Skeletal muscle tissue (tissue), 4 donors: ENCODE data around the gene ATP6V0D1. TPM values are rescaled to one million over a fixed set of nuclear protein-coding genes. Genes with fewer than 3 reads are reported as not detected.

Experiments
- H3K27ac ChIP-seq: one replicate; pipeline ENCODE4 v1.7.0; 2013; ENCODE audit warnings: mild to moderate bottlenecking, low read depth, low read length, inconsistent platforms
- H3K27me3 ChIP-seq, 3 donors: one replicate each; pipeline ENCODE4 v1.7.0; 2013; ENCODE audit warnings: low read length in 3 of 3; ENCODE audit not compliant: control insufficient read depth in 3 of 3, insufficient read depth in 3 of 3
- H3K36me3 ChIP-seq, 3 donors: one replicate each; pipeline ENCODE4 v1.7.0; 2013; ENCODE audit warnings: low read length in 3 of 3; ENCODE audit not compliant: control insufficient read depth in 3 of 3, insufficient read depth in 3 of 3
- H3K4me1 ChIP-seq, 3 donors: one replicate each; pipeline ENCODE4 v1.7.0; 2013; ENCODE audit warnings: low read length in 3 of 3, mild to moderate bottlenecking in 3 of 3; ENCODE audit not compliant: control insufficient read depth in 3 of 3, insufficient read depth in 3 of 3
- H3K4me3 ChIP-seq, 3 donors: one replicate each; pipeline ENCODE4 v1.7.0; 2013; ENCODE audit warnings: low read length in 3 of 3
- H3K9ac ChIP-seq, 3 donors: one replicate each; pipeline ENCODE4 v1.7.0; 2013; ENCODE audit warnings: low read length in 3 of 3, mild to moderate bottlenecking in 3 of 3, moderate library complexity in 2 of 3, low read depth in 1 of 3
- H3K9me3 ChIP-seq, 3 donors: one replicate each; pipeline ENCODE4 v1.7.0; 2013; ENCODE audit warnings: low read length in 3 of 3; ENCODE audit not compliant: control insufficient read depth in 3 of 3
- total RNA-seq: library from RNA; depleted of rRNA; stranded (reverse); fragments of >200 nt; gene quantifications from one replicate; pipeline ENCODE4 v1.2.3, GENCODE V29; 2014
- donor health status: Osteomylitis.

The ATP6V0D1 gene
- total RNA-seq, 1 donor from 2014 or later, result 46.4 TPM

GRCh38 chr16:67457611-67458010 lies 23.3 kb downstream of the ATP6V0D1 start:
- H3K27ac ChIP-seq, result peak overlapping the region; percentile 81
- peaks cover 6 to 13% (median 9%) of the 10 kb centered on the region in 3 donors for H3K36me3 ChIP-seq
- peak overlapping the region; percentile 36 to 70 (median 54) for H3K9ac ChIP-seq
- peaks cover 73 to 84% (median 75%) of the 10 kb centered on the region in 3 donors for H3K4me1 ChIP-seq
- H3K27me3 ChIP-seq, result no peaks in the 10 kb centered on the region
- H3K4me3 ChIP-seq, result no peak overlapping the region
- no peaks in the 10 kb centered on the region for H3K9me3 ChIP-seq

DNA sequence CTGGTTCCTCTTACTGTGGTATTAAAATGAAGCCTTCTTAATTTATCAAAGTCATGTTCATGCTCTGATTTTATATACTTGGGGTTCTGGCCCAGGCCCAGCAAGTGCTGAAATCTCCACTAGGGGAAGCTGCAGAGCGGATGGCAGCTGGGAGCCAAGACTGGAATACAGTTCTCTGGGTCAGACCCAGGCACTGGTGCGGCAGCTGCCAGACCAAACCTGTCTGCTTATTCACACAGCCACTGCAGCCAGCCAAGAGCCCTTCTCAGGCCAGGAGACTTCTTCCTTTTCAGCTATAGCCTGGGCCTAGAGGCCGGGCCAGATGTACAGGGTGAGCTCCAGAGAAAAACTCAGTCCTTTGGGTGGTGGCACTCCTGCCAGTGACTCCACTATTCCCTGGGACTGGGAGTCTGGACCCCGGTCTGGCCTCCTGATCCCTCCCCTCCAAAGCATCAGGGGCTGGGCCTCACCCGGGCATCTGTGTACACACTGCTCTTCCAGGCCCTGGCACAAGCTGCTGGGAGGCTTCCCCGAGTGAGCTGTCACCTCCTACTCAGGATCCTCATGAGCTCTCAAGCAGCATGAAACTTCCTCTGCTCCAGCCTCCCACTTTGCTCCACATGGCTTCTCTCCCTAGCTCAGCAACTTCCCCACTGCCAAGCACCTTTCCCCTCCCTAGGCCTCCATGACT lies 24.4 kb downstream of the ATP6V0D1 start:
- Histone ChIP-seq H3K9me3 (no peaks in the 10 kb centered on the region), H3K4me1 (peaks cover 73 to 84% (median 75%) of the 10 kb centered on the region in 3 donors), H3K4me3 (peak overlapping the region in 2 of 3 donors; percentile 9 to 29), H3K27ac (peak overlapping the region; percentile 81), H3K27me3 (no peaks in the 10 kb centered on the region), H3K9ac (peak overlapping the region in 2 of 3 donors; percentile 57 to 70), H3K36me3 (peaks cover 7 to 18% (median 12%) of the 10 kb centered on the region in 3 donors)

DNA sequence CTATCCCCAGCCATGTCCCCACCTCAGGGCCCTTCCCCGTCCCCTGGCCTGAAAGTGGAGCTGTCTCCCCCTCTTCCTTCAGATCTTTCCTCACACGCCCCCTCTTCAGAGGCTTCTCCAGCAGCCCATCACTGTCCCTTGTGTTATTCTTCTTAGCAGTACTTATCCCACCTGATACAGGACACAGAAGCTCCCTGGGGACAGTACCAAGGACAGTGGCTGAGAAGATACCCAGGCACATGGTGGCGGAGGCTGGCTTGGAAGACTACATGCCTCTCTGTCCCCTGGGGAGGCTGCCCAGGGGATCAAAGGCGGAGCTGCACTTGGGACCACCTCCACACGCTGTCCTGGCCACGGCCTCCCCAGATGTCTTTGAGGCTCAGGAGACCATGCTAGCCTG lies 26.1 kb downstream of the ATP6V0D1 start:
- H3K4me3 ChIP-seq, result no peak overlapping the region

GRCh38 chr16:67454104-67454503 lies 26.9 kb downstream of the ATP6V0D1 start:
- Histone ChIP-seq H3K4me3 (no peak overlapping the region), H3K4me1 (peaks cover 73 to 84% (median 75%) of the 10 kb centered on the region in 3 donors), H3K9me3 (no peaks in the 10 kb centered on the region), H3K27ac (no peak overlapping the region), H3K27me3 (no peaks in the 10 kb centered on the region), H3K9ac (no peak overlapping the region), H3K36me3 (peaks cover 10 to 18% (median 12%) of the 10 kb centered on the region in 3 donors)

More for the DNA sequence above, 26.1 kb downstream of the ATP6V0D1 start:
- H3K36me3 ChIP-seq, result peaks cover 10 to 18% (median 12%) of the 10 kb centered on the region in 3 donors
- no peaks in the 10 kb centered on the region for H3K9me3 ChIP-seq
- no peak overlapping the region for H3K27ac ChIP-seq
- no peaks in the 10 kb centered on the region for H3K27me3 ChIP-seq
- H3K9ac ChIP-seq, result peak overlapping the region in 1 of 3 donors; percentile 25
- peaks cover 73 to 84% (median 75%) of the 10 kb centered on the region in 3 donors for H3K4me1 ChIP-seq

GRCh38 chr16:67451704-67452435 lies 29.1 kb downstream of the ATP6V0D1 start:
- peak overlapping the region in 2 of 3 donors; percentile 14 to 40 for H3K9ac ChIP-seq
- H3K4me3 ChIP-seq, result peak overlapping the region in 1 of 3 donors; percentile 4
- peaks cover 68 to 80% (median 68%) of the 10 kb centered on the region in 3 donors for H3K4me1 ChIP-seq
- H3K27me3 ChIP-seq, result no peaks in the 10 kb centered on the region
- no peaks in the 10 kb centered on the region for H3K9me3 ChIP-seq
- H3K27ac ChIP-seq, result peak overlapping the region; percentile 40
- peaks cover 12 to 18% (median 13%) of the 10 kb centered on the region in 3 donors for H3K36me3 ChIP-seq

DNA sequence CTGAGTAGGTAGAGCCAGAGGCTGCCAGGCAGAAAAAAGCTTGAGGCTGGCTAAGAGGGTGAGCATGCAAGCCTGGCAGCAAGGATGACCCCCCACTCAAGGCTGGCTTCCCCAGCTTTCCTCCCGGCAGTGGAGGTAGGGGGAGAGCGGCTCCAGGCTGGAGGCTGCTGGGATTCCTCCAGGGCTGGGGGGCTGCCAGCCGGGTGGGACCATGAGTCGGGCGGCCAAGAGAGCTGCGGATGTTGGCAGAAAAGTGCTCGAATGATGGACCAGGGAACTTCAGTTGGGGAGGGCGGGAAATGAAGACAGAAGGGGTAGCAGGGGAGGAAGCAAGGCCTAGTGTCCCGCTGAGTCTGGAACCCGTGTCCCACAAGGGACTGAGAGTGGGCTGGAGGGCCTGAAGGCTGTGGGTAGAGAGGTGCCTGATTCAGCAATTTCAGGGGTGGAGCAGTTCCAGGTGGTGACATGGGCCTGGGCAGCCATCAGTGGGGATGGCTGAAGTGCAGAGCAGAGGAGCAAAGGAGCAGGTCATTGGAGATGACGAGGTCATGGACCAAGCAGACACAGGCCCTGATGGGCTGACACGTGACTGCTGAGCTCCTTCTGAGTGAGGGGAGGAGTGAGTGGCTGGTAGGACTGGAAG lies 29.8 kb downstream of the ATP6V0D1 start:
- Histone ChIP-seq H3K9ac (peak overlapping the region in 2 of 3 donors; percentile 14 to 40), H3K4me3 (no peak overlapping the region), H3K27me3 (no peaks in the 10 kb centered on the region), H3K4me1 (peaks cover 68 to 80% (median 68%) of the 10 kb centered on the region in 3 donors), H3K36me3 (peaks cover 12 to 18% (median 13%) of the 10 kb centered on the region in 3 donors), H3K27ac (peak overlapping the region; percentile 40), H3K9me3 (no peaks in the 10 kb centered on the region)

GRCh38 chr16:67449739-67450138 lies 31.2 kb downstream of the ATP6V0D1 start:
- H3K4me3 ChIP-seq, result no peak overlapping the region
- H3K27ac ChIP-seq, result peak overlapping the region; percentile 12
- no peaks in the 10 kb centered on the region for H3K9me3 ChIP-seq
- peaks cover 12 to 19% (median 17%) of the 10 kb centered on the region in 3 donors for H3K36me3 ChIP-seq
- peaks cover 81 to 92% (median 83%) of the 10 kb centered on the region in 3 donors for H3K4me1 ChIP-seq
- H3K9ac ChIP-seq, result peak overlapping the region in 1 of 3 donors; percentile 50
- no peaks in the 10 kb centered on the region for H3K27me3 ChIP-seq

GRCh38 chr16:67449336-67449735 lies 31.6 kb downstream of the ATP6V0D1 start:
- Histone ChIP-seq H3K9ac (peak overlapping the region in 2 of 3 donors; percentile 33 to 50), H3K4me3 (no peak overlapping the region), H3K4me1 (peaks cover 85 to 96% (median 87%) of the 10 kb centered on the region in 3 donors), H3K36me3 (peaks cover 12 to 19% (median 17%) of the 10 kb centered on the region in 3 donors), H3K27ac (peak overlapping the region; percentile 12), H3K27me3 (no peaks in the 10 kb centered on the region), H3K9me3 (no peaks in the 10 kb centered on the region)

- Histone ChIP-seq H3K27ac (peak overlapping the region; percentile 12), H3K4me1 (peaks cover 92 to 96% (median 93%) of the 10 kb centered on the region in 3 donors), H3K27me3 (no peaks in the 10 kb centered on the region), H3K4me3 (no peak overlapping the region), H3K36me3 (peaks cover 16 to 24% (median 17%) of the 10 kb centered on the region in 3 donors), H3K9me3 (no peaks in the 10 kb centered on the region), H3K9ac (no peak overlapping the region)
Observed at GRCh38 chr16:67448580-67448979, 32.4 kb downstream of the ATP6V0D1 start.
